GM19468 (cell line): ENCODE measurements around the gene GMIP.
A peak's percentile ranks its signal among the peaks of the same experiment; 100 is the strongest.
"Not testable (repeated sequence)": the region's sequence is repeated elsewhere in the genome, so short reads cannot be mapped to it uniquely, and the experiment has no call there.

ENCODE experiments used
- ATAC-seq: cut with Tn5 transposase; IDR thresholded peaks from one replicate; pipeline ENCODE4 v1.9.1; 2021; ENCODE audit warnings: mild to moderate bottlenecking, moderate library complexity, moderate number of reproducible peaks; ENCODE audit not compliant: unreplicated experiment; ENCODE audit errors: extremely low read depth

Gene GMIP

DNA sequence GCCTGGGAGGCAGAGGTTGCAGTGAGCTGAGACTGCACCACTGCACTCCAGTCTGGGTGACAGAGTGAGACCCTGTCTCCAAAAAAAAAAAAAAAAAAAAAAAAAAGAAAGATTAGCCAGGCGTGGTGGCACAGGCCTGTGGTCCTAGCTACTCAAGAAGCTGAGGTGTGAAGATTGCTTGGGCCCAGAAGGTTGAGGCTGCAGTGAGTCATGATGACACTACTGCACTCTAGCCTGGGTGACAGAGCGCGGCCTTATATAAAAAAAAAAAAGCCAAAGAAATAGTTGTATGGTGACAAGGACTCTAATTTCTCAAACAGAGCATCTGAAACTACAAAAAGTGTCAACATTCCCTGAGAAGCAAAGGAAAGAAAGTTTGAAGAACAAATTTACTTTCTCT lies 28.4 kb downstream of the GMIP start:
- no peak for ATAC-seq

DNA sequence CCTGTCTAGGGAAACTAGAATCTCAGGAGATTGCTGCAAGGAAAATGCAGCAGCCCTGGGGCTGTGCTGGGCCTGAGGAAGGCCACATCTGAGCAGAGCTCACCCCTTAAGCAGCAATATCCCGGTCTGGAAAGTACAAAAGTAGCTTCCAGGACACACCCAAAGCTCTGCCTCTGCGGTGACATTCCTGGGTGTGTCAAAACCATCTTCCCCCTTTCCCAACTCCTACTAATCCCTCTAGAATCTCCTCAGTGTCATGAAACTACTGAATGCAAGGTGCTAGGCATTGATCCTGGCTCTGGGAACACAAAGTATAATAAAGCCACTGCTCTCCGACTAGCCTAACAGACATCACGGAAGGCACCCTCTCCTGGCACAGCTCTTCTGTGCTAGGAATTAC lies 30.0 kb downstream of the GMIP start:
- ATAC-seq: no peak

DNA sequence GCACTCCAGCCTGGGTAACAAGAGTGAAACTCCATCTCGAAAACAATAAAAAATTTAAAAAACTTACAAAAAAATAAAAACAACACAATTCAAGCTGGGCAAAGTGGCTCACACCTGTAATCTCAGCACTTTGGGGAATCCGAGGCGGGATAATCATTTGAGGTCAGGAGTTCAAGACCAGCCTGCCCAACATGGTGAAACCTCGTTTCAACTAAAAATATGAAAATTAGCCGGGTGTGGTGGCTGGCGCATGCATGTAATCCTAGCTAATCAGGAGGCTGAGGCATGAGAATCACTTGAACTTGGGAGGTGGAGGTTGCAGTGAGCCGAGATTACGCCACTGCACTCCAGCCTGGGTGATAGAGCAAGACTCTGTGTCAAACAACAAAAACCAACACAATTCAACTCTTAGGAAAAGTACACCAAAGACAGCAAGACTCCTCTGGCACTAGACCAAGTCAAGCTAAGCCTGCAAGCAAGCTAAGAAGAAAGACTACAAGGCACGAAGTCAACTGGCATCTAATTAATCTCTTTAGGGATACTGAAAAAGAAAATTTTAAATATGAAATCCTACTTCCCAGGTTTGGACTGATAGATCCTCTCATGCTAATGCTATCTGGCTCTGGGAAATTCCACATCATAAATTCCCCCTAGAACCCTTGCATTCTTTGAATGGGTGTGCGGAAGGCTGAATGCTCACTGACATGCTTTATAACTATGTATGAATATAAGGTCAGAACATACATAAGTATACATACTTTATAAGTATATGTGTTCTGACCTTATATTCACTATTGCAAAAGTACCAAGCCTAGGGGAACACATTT lies 32.9 kb downstream of the GMIP start:
- no peak for ATAC-seq

DNA sequence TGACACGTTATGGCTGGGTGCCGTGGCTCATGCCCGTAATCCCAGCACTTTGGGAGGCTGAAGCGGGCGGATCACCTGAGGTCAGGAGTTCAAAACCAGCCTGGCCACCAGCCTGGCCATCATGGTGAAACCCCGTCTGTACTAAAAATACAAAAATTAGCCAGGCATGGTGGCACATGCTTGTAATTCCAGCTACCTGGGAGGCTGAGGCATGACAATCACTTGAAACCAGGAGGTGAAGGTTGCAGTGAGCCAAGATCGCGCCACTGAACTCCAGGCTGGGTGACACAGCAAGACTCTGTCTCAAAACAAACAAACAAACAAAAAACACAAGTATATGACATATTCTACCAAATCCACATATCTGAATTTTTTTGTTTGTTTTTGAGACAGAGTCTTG lies 36.8 kb downstream of the GMIP start:
- not testable (repeated sequence) for ATAC-seq

DNA sequence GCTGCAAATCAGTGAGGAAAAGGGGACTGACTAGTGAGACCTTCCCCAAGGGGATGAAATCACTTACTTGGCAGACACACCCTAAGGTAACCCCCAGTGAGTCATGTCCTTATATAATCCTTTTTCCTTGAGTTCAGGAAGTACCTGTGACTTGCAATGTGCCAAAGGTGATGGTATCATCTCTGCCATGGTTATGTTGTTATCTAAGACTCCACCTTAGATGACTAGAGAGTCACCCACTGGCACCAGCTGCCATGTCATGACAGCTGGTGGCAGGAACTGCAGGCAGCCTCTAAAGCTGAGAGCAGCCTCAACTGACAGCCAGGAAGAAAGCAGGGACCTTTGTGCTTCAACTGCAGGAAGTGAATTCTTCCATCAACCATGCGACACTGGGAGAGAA lies 37.4 kb downstream of the GMIP start:
- no peak for ATAC-seq

DNA sequence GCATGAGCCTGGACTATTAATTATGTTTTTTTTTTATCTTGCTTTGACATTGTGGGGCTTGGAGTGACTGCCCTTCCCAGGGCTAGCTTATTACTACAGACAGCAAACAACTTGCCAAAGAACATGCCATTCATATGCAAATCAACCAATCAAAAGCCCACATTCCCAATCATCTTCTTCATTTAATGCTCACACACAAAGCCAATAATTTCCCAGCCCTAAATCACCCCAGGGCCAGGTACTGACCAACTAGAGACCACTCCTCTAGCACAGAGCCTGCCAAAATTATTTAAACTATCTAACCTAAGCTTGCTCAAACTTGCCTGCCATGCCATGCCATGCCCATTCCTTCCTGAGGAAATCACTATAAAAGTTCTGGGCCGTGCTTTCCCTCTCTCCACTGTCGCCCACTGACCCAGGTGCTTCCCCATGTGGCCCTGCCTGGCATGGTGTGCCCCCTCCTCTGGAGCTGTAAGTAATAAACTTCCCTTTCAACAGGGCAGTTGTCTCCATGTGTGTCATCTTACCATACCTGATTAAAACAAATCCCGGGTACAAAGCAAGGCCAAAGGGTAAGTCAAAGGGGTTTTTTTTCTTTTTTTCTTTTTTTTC lies 40.6 kb downstream of the GMIP start:
- ATAC-seq: no peak

DNA sequence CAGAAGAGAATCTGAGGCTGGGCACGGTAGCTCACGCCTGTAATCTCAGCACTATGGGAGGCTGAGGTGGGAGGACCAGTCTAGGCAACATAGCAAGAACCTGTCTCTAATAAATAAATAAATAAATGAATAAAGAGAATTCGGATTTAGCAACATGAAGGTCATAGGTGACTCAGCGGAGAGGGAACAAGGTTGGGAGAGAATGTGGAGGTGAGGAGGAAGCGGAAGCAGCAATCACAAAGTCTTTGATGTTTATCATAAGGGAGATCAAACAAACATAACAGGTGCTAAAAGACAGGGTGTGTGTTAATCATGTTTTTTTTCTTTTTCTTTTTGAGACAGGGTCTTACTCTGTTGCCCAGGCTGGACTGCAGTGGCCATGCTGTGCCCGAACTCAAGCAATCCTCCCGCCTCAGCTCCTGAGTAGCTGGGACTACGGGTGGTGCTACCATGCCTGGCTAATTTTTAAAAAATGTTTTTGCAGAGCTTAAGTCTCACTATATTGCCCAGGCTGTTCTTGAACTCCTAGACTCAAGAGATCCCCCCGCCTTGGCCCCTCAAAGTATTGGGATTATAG lies 41.2 kb downstream of the GMIP start:
- no peak for ATAC-seq

DNA sequence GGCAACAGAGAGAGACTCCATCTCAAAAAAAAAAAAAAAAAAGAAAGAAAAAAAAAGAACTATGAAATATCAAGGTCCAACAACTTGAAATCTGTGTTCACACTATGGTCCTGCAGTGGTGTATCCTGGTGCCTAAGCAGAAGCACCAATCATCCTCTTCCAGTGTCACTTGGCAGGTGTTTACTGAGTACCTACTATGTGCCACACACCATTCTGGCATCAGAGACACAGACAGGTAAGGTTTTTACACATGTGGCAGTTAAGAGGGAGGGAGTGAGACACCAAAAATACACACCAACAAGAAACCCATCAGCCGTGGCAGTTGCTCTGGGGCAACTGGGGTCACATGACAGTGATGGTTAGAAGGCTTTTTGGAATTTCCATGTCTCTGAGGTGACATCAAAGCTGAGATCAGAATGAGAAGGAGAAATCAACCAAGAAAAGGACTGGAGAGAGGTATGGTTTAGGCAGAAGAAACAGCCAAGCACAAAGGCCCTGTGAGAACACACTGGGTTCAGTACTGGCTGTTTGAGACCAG lies 42.6 kb downstream of the GMIP start:
- ATAC-seq: no peak

DNA sequence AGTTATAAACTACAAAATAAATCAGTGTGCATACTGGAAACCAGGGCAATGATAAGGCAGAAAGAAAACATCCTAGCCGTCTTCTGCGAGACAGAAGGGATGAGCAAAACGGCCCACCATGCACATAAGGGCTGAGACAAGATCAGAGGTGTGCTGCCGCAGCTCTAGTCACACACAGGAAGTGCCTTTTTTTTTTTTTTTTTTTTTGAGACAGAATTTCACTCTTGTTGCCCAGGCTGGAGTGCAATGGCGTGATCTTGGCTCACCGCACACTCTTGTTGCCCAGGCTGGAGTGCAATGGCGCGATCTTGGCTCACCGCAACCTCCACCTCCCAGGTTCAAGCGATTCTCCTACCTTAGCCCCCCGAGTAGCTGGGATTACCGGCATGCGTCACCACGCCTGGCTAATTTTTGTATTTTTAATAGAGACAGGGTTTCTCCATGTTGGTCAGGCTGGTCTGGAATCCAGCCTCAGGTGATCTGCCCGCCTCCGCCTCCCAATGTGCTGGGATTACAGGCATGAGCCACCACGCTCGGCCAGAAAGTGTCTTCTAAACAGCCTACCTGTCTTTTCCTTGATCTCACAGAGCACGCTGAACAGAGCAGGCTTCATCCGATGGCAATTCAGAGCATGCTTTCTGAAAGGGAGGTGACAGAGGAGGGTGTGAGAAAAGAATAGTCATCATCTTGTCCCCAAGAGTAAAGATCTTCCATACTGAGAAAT lies 44.6 kb downstream of the GMIP start:
- ATAC-seq: not testable (repeated sequence)

DNA sequence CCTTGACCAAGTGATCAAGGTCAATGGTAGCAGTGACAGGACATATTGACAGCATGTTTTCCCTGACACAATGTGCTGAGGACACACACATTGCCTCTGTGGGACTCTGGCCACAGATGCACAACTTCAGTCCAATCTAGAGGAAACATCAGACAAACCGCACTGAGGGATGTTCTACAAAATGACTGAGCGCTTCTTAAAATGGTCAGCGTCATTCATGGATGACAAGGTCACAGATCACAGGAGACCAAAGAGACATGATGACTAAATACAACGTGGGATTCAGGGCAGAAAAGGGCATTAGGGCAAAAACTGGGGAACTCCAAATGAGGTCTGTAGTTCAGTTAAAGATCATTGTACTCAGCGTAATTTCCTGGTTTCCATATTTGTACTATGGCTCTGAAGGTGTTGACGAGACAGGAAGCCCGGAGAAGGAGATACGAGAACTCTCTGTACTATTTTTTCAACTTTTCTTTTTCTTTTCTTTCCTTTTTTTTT lies 45.6 kb downstream of the GMIP start:
- ATAC-seq: peak; percentile 34

DNA sequence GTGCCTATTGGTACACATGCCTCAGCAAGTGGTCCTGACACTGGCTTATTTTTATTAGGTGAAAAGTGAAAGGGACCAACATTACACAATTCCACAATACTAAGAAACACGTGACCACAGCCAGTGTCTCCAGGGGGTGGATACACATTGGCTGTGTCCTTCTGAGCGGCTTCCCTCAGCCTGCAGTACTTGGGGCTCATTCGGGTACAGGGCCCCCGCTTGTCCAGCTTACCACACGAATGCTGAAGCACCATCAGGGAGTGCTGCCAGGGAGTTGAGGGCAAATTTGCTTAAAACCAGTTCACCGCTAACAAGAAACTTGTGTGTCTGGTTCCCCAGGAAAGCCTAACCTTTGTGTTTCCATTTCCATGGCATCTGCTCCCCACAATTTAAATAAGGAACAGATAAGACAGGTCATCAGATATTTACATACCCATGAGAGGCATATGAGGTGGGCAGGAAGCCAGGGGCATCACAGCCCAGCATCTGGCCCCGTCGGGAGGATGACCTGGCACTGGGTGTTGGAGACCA lies 48.2 kb downstream of the GMIP start:
- ATAC-seq: no peak

DNA sequence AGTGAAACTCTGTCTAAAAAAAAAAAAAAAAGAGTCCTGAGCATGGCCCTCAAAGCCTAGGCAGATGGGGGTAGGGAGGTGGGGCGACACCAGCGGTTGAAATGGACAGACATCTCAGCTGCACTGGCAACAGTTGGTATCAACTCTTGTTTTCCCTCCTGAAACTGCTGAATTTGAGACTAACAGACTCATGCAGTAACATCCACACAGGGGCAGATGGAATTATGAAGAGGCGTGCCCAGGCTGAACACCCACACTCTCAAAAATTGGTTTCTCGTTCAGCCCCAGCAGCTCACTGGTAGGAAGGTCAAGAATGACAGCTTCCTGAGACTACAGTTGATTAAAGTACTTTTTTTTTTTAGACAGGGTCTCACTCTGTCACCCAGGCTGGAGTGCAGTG lies 49.1 kb downstream of the GMIP start:
- no peak for ATAC-seq

DNA sequence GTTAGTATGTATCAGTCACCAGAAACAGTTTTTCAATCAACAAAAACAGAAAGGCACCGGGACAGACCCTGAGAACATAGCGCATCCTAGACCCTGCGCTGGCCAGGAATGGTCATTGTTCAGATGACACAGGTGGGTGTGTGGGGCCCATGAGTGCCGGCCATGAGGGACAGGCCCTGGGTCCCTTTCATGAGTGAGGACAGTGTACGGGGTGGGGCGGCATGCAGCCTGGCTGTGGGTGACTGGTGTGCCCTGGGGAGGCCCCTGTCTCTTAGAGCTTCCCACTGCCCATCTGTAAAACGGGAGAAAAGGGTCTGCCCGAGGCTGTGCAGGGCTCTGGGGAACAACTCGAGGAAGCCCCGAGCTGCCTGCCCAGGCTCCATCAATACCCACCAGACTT lies 50.8 kb downstream of the GMIP start:
- ATAC-seq: no peak

DNA sequence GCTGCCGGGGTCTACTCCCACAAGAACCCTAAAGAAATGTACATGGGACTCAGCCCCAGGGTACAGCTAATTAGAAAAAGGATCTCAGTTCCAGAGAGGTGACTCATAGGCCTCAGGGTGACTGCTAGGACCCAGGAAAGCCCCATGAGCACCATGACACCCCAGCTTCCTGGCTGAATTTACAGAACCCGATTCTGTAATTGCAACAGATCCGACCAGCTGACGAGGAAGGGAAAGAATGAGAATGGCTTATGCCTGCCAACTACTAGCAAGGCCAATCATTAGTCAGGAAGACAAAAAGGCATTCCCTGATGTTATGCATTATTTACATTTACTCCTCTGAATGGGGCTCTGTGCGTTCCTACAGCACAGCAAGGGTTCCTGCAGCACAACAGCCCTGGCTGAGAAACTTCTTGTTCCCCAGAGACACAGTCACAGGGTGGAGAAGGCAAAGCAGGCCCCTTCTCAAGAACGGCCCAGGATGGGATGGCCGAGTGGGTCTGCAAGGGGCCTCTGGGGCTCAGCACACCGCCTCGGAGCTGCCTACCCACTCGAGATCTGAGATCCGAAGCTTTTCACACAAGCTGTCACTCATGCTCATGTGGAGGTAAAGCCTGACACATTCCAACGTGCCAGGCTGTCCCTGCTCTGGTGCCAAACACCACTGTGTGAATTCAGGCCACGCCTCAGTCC lies 52.2 kb downstream of the GMIP start:
- ATAC-seq: no peak

DNA sequence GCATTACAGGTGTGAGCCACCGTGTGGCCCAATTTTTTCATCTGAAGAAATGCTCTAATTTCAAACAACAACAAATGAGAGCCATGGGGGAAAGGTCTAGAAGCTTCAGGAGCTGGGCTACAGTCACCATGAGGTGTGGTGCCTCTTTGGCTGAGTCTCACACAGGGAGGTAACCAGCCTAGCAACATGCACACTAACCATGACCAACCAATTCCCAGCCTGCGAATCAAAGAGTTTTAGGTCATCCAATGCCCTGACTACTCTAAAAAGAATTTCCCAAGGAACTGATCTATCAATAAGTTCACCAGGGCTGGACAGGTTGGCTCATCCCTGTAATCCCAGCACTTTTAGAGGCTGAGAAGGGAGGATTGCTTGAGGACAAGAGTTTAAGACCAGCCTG lies 54.9 kb downstream of the GMIP start:
- no peak for ATAC-seq

DNA sequence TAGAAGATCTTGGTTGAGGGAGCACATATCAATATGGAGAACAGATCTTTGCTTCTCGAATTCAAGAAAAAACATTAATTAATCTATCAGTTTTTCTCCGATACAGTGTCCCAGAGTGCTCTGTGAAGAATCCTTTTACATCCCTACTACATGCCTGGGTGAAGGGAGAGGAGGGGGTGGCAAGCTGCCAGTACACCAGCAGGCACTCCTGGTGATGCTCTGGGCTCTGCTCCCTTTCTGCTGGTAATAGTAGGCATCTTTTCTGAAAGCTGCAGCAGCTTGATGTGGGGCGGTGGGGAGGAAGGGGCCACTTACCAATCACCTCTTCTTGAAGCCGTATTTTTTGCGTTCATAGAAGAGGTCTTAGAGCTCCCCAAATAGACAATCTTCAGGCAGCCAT lies 55.7 kb downstream of the GMIP start:
- no peak for ATAC-seq

DNA sequence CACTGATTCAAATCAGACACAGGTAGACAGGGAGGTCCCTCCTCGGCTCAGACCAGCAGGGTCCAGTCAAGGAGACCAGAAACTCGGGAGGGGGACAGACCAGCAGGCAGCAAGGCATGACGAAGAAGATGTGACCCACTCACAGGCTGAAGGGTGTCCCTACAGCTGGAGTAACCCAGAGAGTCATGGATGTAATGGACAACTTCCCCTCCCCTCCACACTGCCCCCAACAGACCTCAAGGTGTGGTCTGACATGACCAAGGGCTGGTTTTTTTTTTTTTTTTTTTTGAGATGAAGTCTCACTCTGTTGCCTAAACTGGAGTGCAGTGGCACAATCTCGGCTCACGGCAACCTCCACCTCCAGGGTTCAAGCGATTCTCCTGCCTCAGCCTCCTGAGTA lies 59.1 kb downstream of the GMIP start:
- no peak for ATAC-seq

DNA sequence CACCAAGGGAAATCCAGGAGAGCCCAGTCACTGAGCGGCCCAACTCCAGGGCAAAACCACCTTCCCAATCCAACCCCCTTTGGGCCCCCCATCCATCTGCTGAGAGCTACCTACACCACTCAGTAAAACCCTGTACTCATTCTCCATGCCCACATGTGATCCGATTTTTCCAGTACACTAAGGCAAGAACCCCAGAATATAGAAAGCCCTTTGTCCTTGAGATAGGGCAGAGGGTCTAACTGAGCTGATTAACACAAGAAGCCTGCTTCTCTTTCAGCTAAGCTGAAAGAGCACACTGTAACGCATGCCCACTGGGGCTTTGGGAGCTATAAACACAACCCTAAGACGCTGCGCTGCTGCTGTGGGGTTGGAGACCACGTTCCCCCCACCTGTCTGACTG lies 61.0 kb downstream of the GMIP start:
- ATAC-seq: no peak

DNA sequence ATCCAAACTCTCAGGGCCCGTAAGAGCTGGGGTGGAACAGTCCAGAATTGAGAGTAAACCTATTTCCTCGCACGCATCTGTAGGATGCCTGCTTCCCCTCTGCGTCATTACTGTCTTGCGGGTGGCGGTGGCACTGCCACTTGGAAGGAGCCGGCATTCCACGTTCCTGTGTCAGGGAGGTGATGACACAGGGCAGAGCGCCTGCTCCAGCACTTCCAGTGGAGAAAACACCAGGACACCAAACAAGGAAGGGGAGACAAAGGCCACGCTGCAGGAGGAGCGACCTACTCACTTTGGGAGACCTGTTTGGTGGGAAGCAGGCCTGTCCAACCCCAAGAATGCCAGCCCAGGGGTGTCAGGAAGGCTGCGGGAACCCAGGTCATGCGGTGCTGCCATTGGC lies 62.1 kb downstream of the GMIP start:
- ATAC-seq: no peak

DNA sequence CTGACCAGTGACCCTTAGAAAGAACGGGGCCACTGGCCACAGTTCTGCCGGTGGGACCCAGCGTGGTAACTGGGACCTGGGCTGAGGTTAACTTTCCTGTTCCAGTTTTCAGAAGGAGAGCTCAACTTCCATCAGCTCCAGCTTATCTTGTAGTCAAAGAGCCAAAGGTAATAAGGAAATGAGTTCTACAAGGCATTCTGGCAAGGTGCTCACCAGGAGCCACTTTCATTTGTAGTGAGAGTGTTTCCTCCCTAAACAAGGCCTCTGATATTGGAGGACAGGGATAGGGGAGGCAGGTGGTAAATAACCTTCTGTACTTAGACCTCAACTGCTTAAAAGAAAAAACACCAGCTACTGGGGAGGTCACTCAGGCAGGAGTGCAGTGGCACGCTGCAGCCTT lies 63.0 kb downstream of the GMIP start:
- ATAC-seq: no peak
